WTC11 (cell line): Measurements from ENCODE around the gene ADIPOR2.

Experiments
- CTCF ChIP-seq: fragments of 200-600 bp; IDR thresholded peaks from 2 replicates; pipeline ENCODE4 v1.8.0; 2022; ENCODE audit warnings: antibody characterized with exemption
- FOXP1 ChIP-seq: sonication (generic); formaldehyde crosslinking; IDR thresholded peaks from 2 replicates; pipeline ENCODE4 v1.8.0; 2022; ENCODE audit warnings: missing genetic modification reagents, mild to moderate bottlenecking, moderate library complexity, borderline replicate concordance
- NR2C2 ChIP-seq: sonication (generic); formaldehyde crosslinking; IDR thresholded peaks from 2 replicates; pipeline ENCODE4 v1.8.0; 2022; ENCODE audit warnings: mild to moderate bottlenecking, missing genetic modification reagents
- NR3C1 ChIP-seq: sonication (generic); formaldehyde crosslinking; conservative IDR thresholded peaks from 2 replicates; pipeline ENCODE4 v1.8.1; 2023; ENCODE audit warnings: low read depth, mild to moderate bottlenecking, missing genetic modification reagents
- PREB ChIP-seq: sonication (generic); formaldehyde crosslinking; IDR thresholded peaks from 2 replicates; pipeline ENCODE4 v1.8.1; 2022; ENCODE audit warnings: mild to moderate bottlenecking, missing genetic modification reagents, moderate library complexity, borderline replicate concordance
- TEAD4 ChIP-seq: sonication (generic); formaldehyde crosslinking; IDR thresholded peaks from 2 replicates; pipeline ENCODE4 v1.8.0; 2022; ENCODE audit warnings: mild to moderate bottlenecking, missing genetic modification reagents
- USF2 ChIP-seq: sonication (generic); formaldehyde crosslinking; IDR thresholded peaks from 2 replicates; pipeline ENCODE4 v1.8.1; 2023; ENCODE audit warnings: mild to moderate bottlenecking, missing genetic modification reagents, moderate library complexity
- ZNF423 ChIP-seq: fragments of 250-450 bp; sonication (Bioruptor Pico); IDR thresholded peaks from 2 replicates; pipeline ENCODE4 v2.1.2; 2022; ENCODE audit warnings: mild to moderate bottlenecking, moderate library complexity
- TF ChIP-seq, protein P1 (sequence below): sonication (generic); formaldehyde crosslinking; conservative IDR thresholded peaks from 2 replicates; pipeline ENCODE4 v1.8.1; 2023; ENCODE audit warnings: mild to moderate bottlenecking, low read depth, missing genetic modification reagents, moderate library complexity

GRCh38 chr12:1815108-1815507 is 124.2 kb downstream of the ADIPOR2 start:
- TF ChIP-seq NR2C2 (CRISPR knock-in tag) (no peak), ZNF423 (CRISPR knock-in tag) (no peak), CTCF (no peak), NR3C1 (CRISPR knock-in tag) (no peak), USF2 (CRISPR knock-in tag) (no peak), PREB (CRISPR knock-in tag) (no peak), TEAD4 (CRISPR knock-in tag) (no peak), FOXP1 (CRISPR knock-in tag) (no peak)
- TF ChIP-seq, protein P1, sequence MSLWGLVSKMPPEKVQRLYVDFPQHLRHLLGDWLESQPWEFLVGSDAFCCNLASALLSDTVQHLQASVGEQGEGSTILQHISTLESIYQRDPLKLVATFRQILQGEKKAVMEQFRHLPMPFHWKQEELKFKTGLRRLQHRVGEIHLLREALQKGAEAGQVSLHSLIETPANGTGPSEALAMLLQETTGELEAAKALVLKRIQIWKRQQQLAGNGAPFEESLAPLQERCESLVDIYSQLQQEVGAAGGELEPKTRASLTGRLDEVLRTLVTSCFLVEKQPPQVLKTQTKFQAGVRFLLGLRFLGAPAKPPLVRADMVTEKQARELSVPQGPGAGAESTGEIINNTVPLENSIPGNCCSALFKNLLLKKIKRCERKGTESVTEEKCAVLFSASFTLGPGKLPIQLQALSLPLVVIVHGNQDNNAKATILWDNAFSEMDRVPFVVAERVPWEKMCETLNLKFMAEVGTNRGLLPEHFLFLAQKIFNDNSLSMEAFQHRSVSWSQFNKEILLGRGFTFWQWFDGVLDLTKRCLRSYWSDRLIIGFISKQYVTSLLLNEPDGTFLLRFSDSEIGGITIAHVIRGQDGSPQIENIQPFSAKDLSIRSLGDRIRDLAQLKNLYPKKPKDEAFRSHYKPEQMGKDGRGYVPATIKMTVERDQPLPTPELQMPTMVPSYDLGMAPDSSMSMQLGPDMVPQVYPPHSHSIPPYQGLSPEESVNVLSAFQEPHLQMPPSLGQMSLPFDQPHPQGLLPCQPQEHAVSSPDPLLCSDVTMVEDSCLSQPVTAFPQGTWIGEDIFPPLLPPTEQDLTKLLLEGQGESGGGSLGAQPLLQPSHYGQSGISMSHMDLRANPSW (CRISPR knock-in tag), result no peak
